HG03442 (cell line): ENCODE results near the gene BRD3OS.

ENCODE experiments used
- ATAC-seq: cut with Tn5 transposase; IDR thresholded peaks from one replicate; pipeline ENCODE4 v1.9.1; 2021; ENCODE audit warnings: mild to moderate bottlenecking, moderate library complexity; ENCODE audit not compliant: unreplicated experiment

The BRD3OS gene, protein sequence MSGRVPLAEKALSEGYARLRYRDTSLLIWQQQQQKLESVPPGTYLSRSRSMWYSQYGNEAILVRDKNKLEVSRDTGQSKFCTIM

DNA sequence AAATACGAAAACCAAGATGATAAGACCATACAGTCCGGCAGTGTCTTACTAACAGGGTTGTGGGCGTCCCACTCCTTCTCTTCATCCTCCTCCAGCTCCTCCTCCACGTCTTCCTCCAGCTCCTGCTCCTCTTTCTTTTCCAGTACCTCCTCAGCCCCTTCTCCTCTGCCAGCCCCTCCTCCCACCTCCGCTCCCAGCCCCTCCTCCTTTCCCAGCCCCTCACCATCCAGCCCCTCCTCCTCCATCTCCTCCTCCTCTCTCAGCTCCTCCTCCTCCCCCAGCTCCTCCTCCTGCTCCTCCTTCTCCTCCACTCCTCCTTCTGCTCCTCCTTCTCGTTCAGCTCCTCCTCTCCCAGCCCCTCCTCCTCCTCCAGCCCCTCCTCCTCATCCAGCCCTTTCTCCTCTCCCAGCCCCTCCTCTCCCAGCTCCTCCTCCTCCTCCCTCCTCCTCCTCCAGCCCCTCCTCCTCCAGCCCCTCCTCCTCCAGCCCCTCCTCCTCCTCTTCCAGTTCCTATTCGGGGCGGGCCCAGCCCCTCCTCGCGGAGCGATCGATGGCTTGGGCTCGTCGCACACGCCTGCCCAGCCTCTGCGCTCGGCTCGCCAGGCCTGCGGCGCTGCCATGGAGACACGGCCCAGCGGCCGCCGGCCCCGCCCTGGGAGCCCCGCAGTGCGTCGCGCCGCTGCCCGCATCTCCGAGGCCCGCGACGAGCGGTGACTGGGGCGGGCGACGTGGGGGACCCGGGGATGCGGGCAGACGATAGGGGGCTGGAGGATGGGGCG, at the start of gene BRD3OS:
TSS of gene BRD3OS (plus strand) at position 654 of the 778 bp plus-strand sequence. CDS start 1,267 bp downstream, outside the sequence.
- peak; percentile 85 for ATAC-seq

DNA sequence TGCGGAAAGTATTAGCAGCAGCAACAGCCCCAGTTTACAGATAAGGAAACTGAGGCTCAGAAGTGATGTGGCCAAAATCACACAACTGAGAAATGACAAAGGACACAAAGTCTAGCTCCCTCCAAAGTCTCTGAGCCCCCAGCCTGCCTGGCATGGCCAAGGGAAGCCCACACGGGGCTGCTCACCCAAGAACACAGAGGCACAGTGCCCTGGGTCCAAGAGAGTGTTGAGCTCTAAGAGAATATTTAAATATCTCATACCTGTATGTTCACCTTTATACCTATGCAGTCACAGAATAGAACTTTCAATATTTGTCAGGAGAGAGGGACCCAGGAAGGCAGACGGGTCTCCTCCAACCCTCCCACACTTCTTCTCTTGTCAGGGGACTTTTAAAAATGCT, 49.8 kb upstream of the BRD3OS start:
- no peak for ATAC-seq

DNA sequence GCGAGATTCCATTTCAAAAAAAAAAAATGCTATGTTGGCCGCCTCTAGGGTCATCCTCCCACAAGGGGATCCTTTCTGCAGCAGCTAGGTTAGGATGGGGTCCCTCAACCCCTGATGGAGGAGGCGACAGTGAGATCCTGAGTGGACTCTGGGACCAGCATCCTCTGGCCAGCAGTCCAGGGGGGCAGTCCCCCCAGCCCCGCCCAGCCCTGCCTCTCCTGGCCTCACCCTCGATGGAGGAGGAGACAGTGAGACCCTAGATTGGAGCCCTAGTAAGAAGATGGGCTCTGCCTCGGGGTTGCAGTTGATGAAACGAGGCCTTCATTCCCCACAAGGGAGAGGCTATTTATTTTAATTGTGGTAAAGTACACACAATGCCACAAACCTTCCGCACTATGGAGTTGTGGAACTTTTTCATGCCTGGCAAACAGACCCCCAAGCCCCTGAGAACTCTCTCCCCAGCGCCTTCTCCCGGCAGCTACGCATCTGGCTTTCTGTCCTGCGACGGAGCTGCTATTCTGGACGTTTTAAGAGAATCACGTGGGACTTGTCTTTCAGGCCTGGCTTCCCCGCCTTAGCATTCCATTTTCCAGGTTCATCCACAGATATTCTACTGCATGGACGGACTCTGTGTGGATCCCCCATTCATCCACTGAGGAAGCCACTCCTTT, 49.0 kb upstream of the BRD3OS start:
- no peak for ATAC-seq

DNA sequence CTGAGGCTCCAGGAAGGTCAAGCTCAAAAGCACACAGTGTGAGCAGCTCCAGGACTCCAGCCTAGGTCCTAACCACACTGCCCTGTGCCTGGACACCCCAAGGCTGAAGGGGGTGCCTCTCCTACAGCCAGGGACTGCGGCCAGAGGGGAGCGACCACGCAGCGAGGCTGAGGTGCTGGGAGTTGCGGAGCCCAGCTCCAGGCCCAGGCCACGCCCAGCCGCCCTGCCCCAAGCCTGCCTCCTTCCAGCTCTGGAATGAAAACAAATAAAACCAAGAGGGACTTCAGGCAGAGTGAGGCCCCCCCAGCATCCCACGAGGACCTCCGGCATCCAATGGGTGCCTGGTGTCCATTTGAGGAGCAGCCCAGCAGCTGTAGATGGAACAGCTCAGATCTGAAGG, 48.4 kb upstream of the BRD3OS start:
- ATAC-seq = no peak

DNA sequence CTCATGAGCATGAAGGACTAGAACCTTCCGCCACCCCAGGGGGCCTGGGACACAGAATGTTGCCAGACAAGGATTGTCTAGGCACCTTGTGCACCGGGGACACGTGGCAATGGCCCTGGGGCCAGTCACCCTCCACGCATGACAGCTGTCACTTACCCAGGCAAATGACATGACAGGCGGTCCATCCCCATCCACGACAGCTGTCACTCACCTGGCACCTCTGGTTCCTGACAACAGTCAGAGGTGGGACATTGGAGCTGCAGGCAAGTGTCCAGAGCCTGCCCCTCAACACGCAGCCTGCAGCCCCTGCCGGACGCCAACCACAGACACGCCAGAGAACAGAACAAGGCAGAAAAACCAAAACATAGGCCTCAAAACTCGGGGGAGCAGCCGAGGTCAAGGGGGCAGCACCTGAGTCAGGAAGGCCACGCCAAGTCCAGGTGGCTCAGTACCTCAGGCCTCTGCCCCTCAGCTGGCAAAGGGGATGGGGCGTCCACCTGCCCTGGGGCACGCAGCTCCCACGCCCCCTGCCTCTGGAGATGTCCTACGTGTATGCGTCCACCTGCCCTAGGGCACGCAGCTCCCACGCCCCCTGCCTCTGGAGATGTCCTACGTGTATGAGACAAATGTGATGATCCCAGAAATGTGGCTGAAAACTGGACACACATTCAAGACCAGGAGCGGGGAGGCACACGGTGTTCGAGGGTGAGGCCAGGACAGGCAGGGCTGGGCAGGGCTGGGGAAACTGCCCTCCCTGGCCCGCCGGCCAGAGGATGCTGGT, 47.7 kb upstream of the BRD3OS start:
- no peak for ATAC-seq

DNA sequence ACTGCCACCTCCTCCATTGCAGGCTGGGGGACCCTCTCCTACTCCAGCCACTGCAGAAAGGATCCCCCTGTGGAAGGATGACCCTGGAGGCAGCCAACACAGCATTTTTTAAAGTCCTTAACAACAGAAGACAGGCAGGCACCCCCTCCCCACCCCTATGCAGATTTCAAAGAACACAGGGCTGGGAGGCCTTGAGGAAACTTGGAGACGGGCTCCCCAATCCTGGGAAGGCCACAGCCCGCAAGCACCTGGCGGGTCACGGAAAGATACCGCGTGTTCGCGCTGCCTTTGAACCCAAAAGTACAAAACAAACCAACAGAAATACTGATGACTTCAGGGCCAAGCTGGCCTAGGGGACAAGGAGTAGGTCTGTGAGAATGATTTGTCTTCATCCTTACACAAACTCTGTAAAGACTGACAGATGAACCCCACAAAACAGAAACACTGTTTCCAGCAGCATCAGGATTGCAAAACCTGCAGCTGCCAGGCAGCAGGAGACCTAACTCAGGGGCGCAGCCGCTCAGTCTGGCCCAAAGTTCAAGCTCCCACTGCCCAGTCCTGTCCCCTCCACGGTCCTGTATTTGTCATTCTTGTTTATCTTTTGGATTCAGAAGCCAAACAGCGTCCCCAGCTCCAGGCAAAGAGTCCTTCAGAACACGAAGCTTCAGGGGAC, 46.9 kb upstream of the BRD3OS start:
- no peak for ATAC-seq

DNA sequence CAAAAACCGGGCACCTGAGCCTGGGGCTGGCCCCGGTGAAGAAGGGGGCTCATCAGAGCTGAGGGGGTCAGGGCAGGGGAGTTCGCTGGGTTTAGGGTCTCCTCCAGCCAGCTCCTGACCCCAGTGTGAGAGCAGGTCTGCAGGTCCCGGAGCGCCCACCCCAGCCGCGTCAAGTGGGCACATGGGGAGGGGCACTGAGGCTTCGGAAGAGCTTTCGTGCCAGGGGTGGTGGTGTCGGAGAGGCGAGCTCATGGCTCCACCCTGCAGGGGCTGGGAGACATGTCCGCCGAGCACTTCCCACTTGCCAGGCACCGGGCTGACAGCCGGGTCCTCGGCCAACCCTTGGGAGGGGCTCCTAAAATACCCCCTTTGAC, 46.4 kb upstream of the BRD3OS start:
- no peak for ATAC-seq

DNA sequence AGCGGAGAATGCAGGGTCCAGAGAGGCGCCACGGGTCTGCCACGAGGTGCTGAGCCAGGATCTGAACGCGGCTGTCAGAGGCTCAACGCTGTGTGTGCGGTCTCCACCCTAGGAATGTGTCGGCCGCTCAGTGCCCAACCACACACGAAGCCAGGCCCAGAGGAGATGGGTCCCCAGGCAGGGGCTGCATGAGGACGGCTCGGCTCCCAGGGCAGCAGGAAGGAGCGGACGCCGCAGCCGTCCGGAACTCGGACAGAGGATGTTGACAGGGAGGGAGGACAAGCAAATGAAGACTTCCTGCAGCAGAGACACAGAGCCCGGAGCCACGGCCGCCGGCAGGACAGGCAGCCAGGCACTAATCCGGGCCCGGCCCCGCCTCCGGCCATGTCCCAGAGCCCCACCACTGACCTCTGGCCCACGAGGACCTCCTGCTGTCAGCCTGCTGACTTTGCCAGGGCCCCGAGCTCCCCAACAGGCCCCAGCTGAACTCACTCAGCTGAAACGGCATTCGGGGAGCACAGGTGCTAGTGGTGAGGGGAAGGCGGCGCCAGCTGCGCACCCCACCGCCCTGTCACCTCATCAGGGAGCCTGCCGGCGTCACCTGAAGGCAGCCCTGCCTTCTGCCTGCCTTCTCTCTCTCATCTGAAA, 45.9 kb upstream of the BRD3OS start:
- no peak for ATAC-seq

DNA sequence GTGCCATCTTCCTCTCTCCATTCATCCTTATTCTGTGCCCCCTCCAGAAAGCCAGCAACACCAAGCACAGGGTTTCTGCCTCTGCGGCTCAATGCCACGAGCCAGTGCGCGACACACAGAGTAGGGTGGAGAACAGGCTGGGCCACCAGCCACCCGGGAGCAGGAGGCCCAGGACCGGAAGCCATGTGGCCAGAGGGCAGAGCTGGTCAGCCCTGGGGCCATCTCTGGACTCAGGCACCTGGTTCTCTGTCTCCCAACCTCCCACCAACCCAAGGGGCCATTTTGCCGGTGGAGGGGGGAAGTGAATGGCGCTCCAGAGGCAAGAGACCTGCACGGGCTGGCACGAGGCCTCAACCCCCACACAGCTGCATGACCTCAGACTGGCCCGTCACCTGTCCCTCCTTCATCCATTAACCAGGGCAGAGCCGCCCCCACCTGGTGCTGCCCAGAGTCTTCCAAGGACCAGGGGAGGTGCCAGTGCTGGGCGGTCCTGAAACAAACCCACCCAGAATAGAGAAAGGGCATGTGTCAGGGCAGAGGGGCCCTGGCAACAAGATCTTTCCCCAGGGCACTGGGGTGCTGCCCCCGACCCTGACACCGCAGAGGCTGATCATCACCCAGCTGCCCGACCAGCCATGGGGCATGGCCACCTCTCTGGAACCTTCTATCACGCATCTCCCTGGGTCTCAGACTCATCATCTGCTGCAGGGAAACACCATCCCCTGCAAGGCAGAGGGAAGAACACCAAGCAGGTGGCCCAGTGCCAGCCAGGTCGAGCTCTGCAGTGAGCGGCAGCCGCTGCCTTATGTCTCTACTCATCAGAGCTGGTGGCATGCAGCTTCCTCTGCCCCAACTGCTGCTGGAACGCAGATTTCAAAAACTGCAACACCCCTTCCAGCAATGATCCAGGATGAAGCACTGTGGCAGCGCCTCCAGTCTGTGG, 45.1 kb upstream of the BRD3OS start:
- ATAC-seq = no peak

DNA sequence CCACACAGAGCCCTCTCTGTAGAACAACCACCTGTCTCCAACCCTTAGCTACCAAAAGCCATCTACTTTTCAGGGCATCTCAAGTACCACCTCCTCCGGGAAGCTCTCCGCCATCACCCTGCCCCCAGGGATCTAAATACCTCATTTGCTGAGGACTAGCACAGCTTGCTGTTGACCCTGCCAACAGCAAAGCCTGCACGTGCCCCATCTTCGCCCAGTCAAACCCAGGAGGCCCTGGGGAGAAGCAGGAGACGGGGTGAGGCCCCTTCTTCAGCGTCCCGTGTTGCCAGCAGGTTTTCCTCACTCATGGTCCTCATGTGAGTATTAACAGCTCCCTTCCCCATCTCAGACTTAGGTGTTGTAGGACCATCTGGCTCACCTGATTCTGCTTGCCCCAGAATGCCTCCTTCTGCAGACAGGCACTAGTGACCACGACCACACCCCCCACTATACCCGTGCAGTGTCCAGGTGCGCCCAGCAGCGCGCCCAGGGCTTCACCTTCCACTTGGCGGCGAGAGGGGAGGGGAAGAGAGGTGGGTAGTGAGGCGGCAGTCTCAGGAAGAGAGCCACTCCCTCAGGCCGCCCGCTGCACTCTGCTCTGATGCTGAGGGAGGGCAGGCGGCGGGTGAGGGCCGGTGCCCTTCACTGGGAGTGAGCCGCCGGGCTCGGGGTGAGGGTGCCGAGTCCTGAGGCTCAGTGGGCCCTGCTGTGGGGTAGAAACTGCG, 44.3 kb upstream of the BRD3OS start:
- no peak for ATAC-seq

DNA sequence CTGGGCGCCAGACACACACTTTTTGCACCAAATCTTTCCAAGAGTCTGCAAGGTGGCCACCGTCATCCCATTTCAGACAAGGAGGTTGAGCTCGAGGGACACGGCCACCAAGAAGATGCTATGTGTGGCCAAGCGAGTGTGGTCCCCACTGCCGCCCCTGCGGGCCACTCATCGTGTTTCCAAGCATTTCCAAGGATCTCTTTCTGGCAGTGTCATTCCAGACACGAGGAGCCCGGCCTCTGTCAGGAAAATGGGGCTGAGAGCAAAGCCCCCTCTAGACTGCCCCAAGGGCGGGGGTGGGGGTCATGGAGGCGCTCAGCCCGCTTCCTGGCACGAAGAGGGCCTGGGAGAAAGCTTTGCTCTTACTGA, 43.7 kb upstream of the BRD3OS start:
- ATAC-seq = no peak

DNA sequence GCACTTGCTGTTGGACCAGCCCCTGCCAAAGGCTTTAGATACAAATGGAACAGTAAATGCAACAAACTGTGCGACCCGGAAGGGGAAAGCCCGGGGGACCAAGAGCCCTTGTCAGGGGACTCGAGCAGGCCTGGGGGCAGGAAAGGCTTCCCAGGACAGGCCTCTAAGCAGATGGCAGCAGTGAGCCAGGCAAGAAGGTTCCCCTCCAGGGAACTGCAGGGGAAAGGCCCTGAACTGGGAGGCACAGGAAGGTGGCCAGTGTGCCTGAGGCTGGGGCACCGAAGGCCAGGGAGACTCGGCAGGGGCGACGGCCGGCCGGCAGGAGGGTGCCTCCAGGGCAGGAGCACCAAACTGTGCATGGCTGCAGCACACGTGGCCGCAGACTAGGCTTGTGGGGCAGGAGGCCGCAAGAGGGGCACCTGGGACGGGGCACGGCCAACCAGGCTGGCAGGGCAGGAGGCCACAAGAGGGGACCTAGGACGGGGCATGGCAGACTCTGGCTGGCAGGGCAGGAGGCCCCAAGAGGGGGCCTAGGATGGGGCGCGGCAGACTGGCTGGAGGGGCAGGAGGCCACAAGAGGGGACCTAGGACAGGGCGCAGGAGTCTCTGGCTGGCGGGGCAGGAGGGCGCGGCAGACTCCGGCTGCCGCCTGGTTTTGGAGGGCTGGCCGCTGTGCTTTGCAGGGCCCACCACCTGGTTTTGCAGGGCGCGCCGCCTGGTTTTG, 43.2 kb upstream of the BRD3OS start:
- no peak for ATAC-seq

DNA sequence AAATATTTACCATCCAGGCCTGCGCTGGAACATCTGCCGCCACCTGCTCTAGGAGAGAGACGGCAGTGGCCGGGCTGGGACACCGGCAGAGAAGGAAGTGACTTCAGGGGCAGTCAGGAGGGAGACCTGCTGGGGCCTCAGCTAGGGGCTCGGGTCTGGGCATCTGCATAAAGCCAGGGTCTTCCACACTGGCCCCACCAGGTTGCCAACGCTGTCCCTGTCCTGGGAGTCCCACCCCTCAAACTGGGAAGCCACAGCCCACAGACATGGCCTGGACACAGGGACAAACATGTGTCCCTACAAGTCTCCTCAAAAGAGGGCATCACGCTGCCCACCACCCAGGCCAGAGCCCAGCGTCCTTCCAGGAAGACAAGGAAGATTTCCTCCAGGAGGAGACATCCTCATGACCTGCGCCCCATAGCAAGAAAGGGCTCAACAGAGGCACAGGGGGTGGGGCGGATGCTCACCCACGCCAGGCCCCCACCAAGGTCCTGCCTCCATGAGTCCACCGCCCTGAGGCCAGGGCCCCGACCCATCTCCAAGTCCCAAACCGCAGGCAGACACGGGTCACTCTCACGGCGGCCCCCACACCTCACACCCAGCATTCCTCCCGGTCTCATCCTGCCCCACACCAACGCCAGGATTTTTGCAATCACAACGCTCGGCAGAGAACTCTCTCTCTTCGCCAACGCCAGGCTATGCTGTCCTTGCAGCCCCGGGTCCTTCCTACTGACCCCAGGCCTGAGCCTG, 42.1 kb upstream of the BRD3OS start:
- ATAC-seq = no peak

DNA sequence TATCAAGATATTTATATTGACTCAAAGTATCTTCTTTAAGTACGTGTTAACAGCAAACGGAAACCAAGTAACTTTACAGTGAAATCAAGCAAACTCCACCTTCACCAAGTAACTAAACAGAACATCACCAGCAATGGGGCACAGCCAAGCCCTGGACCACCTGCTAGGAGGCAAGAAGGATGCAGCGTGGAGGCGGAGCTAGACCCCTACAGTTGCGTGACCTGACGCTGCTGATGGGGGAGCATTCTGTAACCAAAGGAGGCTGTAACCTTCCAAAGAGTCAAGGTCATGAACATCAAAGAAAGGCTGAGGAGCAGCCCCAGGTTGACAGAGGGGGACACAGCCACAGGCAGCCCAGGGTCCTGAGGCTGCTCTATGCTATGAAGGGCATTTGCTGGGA, 39.2 kb upstream of the BRD3OS start:
- ATAC-seq = no peak

DNA sequence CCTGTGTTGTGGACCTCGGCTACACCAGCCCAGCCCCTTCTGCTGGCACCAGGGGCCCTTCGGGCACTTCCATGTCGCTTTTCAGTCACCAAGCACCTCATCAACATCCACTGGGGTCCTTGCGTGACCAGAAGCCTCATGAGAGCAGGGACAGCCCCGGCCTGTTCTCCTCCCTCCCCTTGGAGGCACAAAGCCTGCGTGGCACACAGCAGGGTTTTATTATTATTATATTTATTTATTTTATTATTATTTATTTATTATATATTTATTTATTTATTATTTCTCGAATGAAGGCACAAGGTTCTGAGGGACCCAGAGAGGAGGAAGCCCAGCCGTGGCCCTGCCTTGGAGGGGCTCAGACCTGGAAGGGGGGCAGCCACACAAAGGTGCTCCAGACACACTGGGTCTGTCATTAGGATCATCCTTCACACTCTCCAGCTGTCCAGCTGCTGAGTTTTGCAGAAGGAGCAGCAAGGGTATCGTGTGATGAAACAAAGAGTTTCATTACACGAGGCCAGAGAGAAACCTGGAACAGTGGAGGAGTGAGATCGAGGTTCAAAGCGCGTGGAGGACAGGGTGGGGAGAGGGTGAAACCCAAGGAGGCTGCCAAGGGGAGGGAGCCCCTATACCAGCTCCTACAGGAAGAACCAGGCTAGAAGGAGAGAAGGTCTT, 38.4 kb upstream of the BRD3OS start:
- no peak for ATAC-seq

DNA sequence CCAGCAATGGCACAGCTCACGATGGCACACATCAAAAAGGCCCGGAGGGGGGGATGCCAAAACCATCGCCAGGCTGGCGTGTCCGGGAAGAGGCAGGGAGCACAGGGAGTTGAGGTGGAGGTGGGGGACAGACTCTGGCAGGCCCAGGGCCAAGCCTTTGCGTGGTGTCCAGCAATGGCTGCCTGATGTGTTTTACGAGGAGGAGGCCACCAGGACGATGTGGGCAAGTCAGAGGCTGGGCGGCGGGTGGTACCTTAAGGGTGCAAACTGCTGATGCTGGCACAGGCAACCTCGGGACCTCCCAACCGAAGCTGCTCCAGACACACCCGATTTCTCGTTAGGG, 37.9 kb upstream of the BRD3OS start:
- ATAC-seq = no peak
